ENCODE results near the gene COX14.
A peak's percentile ranks its signal among the peaks of the same experiment; 100 is the strongest.

The COX14 gene

DNA sequence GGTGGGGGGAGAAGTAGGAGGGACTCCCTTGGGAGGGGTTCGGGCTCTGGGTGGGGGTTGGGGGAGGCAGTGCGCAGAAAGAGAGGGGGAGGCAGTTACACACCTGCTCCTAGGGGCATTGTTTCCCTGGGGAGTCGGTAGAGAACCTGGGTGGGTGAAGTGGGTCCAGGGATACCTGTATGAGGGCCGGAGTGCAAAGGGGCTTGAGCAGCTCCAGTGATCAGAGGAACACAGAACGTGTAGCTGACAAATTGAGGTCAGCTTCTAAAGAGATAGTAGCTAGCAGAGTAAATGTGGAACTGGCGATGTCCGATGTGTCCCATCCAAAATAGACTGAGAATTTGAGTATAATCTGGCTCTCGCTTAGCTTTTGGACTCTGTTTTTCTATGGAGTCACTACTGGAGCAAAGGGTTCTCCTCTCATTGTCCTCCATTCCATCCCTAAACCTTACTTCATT is 26.4 kb upstream of the COX14 start:
- DNase-seq, result peak; percentile 32

DNA sequence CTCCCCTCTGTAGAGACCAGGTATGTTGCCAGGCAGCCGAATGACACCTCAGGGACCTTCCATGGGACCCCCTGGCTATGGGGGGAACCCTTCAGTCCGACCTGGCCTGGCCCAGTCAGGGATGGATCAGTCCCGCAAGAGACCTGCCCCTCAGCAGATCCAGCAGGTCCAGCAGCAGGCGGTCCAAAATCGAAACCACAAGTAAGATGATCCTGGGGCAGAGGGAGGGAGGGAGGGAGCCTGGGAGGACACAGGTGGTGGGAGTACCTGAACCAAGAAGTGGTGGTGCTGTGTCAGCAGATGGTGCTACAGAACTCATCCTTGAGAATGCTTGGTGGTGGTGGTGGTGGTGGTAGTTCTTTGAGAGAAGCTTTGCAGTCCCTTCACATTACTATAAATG is 25.9 kb upstream of the COX14 start:
- no peak for DNase-seq

DNA sequence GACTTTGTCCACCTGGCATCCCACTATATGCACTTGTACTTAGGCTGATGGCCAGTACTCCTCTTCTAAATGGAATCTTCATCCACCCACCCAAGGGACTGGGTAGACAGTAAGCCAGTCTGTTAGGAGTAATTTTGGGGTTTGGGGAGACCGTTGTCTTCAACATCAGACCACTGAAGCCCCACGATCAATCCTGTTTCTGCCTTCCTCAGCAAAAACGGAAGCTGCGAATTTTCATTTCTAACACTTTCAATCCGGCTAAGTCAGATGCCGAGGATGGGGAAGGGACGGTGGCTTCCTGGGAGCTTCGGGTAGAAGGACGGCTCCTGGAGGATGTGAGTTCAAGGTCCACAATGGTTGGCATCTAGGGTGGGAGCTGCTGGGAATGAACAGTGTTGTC is 24.9 kb upstream of the COX14 start:
- no peak for DNase-seq

DNA sequence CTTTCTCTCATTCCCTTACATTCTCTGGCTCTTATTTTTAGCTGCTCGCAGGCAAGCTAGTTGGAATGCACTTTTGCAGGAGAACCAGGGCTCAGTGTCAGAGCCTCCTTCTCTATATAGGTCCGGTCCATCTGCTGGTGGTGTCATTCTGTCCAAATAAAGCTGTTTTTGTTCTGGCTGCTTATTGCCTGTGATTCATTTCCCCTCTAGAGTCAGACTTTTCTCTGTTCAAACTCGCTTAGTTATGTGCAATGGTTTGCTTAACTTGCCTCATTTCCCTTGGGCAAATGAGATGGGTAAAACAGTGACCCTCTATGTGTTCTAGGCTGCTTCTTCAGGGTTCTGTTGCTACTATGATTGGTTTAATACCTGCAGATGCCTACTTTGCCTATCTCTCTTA is 24.0 kb upstream of the COX14 start:
- DNase-seq, result no peak

DNA sequence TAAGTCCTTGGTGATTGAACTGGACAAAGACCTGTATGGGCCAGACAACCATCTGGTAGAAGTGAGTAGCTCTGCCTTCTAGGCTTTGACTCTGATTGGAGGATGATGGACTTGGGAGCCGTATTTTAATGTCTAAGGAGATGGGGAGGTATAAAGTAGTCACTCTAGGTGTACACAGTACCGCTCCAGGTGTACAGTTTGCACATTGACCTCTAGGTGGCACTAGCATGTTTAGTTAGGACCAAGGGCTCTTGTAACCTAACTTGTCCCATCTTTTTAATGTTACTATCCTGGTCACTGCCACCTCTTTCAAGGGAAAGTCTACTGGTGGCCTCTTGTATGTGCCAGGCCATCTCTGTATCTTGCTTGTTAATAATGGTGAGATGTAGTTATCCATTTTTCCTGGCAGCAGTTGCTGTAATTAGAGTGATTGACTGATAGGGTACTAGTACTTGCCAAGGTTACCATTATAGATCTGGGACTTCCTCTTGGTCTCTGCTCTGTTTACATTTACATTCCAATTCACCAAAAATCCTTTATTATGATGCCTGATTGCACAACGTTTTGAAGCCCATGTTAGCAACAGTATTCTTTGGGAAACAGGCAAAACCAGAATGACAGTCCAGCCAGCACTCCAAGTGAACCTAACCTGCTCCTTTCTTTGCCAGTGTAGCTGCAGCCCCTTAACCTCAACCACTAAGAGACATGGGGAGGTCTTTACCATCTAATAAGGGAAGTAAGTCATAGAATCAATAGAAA is 23.3 kb upstream of the COX14 start:
- peak; percentile 55 for DNase-seq

DNA sequence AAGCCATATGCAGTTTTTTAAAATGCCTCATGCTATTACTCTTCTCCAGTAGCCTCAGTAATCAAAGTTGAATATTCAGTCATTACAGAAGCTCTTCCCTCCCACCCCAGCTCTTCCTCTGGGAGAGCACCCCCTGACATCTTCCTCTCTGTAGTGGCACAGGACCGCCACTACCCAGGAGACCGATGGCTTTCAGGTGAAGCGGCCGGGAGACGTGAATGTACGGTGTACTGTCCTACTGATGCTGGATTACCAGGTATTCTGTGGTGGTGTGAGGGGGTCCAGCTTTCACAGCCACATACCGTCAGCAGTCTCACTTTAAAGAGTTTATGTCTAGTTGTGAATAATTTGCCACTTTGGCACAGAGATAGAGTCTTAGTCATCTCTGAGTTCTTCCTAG is 22.3 kb upstream of the COX14 start:
- DNase-seq, result no peak

DNA sequence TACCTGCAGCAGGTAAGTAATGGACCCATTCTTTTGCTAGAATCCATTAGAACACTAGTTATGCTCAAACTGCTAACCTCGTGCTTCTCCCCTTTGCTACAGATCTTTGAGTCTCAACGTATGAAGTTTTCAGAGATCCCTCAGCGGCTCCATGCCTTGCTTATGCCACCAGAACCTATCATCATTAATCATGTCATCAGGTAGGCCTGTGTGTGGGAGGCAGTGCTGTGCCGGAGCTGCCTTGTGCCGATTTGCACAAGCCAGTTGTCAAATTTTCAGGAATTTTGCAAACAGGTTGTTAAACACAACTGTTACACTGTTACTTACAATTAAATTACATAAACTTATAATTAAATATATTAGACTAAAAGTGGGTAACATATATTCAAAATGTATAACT is 21.6 kb upstream of the COX14 start:
- DNase-seq, result no peak

DNA sequence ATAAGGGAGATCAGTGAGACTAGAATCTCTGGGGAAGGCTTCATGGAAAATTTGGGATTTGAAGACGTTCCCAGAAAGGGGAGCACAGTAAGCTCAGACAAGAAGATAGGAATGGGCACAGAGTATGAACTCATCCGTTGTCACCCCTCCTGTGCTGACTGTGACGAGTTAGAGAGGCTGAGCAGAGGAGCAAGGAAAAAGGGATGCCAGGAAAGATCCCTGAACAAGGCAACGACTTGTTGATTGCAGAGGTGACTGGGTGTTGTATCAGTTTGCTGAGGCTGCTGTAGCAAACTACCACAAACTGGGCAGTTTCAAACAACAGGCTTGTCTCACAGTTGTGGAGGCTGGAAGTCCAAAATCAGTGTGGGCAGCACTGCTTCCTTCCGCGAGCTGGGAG is 14.1 kb upstream of the COX14 start:
- DNase-seq, result no peak

DNA sequence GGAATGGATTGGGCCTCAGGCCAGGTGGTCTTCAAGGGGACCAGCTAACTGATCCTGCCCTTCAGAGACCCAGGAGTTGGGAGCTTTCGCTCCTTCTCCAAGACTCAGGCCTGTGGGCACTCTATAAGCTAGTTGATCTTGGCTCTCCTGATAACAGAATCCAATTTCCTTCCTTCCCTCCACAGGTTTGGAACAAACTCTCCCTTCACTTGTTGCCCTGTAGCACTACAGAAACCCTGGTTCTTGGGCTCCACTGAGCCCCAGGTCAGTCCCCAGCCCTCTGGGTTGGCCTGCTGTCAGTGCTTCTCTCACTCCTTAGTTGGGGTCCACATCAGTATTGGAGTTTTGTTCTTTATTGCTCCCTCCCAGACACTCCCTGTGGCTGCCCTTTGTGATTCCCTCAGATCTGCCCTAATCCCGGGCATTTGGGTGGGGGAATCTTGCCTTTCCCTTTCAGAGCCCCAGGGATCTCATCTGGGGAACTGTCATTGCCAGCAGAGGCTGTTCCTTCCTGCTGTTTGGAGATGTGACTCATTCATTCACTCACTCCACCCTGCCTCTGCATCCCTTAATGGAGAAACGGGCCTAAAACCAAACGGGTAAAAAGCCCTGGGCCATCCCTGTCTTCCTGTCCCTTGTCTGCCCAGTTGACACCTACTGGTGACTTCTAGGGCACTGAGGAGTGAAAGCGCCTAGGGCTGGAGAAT is 12.6 kb upstream of the COX14 start:
- DNase-seq, result no peak

DNA sequence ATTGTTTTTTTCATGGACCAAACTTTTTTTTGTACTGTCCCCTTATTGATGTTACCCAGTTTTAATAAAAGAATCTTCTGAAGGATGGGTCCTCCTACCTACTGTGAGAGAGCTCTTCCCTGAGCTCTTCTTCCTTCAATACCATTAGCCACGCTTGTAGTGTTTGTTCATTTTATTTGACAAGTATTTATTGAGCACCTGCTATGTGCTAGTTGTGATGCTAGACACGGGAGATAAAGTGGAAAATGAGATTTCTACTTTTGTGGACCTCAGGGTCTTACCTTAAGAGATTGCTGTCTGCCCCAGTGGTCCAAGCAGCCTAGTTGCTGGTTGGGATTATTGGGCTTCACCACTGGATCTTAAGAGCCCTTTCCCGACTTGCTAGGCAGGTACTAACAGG is 11.5 kb upstream of the COX14 start:
- no peak for DNase-seq

DNA sequence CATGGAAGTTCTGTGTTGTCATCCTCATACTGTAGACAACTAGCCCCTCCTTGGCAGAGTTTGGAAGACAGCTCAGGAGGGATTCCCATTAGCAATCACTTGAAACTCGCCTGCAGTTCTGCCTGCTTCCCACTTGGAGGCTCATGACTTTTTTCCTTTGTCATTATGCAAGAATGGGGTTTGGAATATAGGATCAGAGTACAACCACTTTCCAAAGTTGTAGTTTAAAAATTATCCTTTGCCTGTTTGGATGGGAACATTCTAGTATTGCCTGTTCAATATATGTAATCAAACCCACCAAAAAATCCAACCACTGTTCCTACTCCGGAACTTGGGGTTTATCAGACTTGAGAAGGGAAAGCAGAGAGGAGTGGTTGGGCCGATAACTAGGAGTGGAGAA is 10.4 kb upstream of the COX14 start:
- no peak for DNase-seq

DNA sequence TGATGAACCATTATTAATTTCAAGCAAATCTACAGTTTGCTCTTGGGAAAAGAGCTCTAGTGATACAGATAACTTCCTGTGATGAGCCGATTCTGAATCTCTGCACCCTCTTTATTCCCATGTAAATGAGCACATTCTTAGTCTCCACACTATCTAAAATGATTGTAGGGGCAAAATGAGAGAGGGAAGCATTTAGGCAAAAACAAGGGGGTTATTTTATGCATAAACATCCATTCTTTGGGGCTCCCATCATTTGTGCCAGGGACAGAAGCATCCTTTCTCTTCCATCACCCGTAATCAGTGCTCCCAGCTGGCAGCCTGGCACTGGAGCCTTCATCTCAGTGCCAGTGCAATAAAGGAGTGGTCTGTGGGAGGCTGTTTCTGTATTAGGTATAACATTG is 9.9 kb upstream of the COX14 start:
- DNase-seq, result no peak

DNA sequence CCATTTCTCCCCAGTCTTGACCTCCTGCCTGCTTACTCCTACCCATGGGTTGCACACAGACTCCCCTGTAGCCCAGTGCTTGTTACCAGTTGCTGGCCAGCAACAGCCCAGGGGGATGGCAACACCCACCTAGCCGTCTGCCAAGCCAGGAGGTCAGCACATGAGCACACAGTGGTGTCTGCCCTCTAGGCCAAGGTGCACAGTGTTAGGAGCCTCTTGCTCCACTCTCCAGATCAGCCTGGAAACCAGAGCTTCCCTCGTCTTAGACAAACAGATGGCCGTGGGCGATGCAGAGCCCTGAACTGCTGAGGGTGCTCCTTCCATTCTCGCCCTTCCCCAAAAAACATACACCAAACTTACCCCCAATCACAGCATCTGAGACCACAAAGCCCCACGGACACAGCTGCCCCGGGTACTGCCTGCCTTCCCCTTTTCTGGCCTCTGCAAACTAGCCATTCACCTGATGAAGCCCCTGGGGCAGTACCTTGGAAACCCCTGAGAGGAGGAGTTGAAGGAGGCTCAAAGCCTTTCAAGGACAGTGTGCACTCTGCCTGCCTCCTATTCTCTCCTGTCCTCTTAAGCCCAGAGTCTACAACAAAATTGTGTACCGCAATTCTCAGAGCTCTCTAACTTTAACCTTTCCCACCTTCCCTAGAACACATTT is 9.3 kb upstream of the COX14 start:
- no peak for DNase-seq

DNA sequence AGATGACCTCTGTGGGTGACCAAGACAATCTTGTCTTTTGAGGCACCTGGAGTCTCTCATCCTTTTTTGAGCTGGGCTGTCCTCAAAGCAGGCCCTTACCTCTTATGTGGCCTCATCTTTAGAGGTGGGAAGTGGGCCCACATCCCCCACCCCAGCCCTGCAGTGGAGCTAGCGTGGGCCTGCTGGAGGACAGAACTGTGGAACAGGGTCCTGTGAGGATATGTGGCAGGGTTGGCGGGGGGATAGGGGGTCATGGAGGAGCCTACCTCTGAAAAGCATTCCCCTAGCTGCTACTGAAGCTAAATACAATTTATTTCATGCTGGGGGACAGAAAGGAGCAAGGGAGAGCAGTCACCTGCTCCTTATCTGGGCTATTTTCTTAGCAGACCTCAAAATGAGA is 8.7 kb upstream of the COX14 start:
- DNase-seq, result no peak

DNA sequence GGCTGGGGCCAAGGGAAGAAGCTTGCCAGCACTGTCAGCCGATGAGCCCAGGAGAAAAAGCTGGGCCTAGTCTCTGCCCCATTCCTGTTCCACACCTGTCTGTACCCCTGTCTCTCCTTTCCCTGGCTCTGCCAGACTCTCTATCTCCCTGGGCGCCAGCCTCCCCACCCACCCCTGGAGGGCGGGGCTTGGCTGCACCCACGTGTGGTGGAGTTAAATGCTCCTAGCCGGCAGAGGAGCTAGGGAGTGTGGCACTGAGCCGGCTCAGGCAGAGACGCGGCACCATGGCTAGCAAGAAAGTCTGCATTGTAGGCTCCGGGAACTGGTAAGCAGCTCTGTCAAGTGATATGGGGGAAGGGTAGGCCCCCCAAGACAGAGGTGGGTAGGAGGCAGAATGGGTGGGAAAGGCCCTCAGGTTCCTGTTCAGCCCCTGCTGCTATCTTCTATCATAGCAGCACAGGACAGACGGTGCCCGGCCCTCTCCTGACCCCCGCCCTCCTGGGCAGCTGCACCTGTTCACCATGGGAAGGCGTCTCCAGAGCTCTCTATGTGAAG is 8.2 kb upstream of the COX14 start, which contains the start of gene GPD1:
GPD1 (plus strand) TSS at position 242 of the 555 bp plus-strand sequence; CDS start at position 285, 43 bp downstream.
- peak; percentile 41 for DNase-seq

DNA sequence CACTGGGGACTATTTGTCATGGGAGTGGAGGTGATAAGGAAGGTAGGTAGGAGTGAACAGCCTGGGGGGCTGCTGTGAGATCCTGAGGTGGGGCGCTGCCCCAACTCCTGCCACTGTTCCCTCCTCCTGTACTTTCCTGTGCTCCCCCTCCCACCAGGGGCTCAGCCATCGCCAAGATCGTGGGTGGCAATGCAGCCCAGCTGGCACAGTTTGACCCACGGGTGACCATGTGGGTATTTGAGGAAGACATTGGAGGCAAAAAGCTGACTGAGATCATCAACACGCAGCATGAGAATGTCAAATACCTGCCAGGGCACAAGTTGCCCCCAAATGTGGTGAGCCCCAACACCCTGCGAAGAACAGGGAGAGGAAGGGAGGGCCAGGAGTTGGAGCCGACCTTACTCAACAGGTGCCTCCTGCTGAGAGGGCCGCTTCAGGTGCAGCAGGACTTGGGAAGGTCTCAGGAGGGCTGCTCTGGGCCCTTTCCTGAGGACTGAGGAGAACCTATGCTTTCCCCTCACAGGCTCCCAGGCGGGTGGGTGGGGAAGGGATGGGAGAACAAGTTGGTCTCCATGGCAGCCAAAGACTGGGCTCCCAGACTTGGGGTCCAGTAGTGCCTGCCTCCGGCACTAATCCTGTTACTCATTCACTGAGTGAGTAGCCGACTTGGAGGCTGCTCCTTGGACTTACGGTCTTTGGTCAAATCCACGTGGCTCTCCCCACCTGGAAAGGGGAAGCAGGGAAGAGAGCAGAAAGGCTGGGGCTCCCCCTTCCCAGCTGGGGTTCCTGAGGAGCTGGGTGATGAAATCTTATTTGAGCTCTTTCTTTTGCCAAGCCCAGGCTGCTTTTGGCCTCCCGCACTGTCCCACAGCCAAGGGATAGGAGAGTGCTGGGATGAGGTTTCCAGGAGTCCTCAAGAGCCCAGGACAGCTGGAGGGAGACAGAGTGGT is 7.3 kb upstream of the COX14 start:
- DNase-seq, result no peak

DNA sequence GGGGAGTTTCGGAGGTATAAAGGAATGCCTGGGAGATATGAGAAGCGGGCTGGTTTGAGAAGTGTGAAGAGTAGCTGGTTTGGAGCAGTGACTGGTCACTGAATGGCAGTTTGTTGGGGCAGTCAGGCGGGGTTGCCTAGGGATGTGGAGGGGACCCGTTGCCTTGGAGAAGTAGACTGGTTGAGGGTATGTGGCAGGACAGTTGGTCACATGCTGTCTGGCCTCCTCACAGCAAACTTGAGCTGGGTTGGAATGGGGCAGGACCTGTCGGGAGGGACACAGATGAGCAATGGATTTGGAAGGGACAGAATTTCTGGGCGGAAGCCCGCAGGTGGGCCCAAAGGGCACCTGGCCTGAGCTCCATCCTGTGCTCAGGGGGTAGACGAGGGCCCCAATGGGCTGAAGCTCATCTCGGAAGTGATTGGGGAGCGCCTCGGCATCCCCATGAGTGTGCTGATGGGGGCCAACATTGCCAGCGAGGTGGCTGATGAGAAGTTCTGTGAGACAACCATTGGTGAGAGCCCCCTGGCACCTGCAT is 6.1 kb upstream of the COX14 start:
- no peak for DNase-seq

DNA sequence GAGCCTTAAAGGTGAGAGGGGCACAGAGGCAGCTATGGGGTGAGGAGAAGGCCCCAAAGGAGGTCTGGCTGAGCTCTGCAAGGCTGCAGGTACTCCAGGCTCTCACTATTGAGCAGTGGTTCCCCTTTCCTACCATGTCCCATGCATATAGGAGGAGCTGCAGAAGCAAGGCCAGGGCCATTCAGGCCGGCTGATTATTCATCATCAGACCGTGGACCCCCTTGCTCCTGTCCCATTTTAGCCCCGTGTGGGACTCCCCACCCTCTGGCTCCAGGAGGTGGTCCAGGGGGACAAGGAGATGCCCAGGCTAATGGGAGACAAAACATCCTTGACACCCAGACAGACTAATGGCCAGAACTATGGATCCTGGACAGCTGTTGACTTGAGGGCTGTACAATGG is 5.1 kb upstream of the COX14 start:
- no peak for DNase-seq

DNA sequence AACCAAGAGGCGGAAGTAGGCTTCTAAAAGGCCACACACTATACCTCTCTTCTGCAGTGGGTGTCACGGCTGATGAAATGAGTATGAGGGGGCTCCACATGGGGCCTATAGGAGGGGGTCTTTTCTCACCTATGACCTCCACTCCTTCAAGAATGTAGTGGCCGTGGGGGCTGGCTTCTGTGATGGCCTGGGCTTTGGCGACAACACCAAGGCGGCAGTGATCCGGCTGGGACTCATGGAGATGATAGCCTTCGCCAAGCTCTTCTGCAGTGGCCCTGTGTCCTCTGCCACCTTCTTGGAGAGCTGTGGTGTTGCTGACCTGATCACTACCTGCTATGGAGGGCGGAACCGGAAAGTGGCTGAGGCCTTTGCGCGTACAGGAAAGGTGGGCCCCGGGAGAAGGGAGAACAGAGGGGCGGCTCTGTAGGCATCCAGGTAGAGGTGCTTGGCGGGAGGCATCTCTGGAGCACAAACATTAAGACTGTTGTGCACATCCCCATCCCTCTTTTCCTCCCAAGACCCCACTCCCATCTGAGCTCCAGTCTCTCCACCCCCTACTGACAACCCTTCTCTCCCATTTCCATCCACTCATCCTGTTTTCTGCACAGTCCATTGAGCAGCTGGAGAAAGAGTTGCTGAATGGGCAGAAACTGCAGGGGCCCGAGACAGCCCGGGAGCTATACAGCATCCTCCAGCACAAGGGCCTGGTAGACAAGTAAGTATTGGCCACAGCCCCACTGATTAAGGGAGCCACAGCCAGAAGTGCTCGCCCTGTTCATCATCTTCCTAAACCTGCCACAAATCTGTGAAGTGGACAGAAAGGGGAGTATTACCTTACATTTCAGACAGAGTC is 4.4 kb upstream of the COX14 start:
- DNase-seq, result no peak

DNA sequence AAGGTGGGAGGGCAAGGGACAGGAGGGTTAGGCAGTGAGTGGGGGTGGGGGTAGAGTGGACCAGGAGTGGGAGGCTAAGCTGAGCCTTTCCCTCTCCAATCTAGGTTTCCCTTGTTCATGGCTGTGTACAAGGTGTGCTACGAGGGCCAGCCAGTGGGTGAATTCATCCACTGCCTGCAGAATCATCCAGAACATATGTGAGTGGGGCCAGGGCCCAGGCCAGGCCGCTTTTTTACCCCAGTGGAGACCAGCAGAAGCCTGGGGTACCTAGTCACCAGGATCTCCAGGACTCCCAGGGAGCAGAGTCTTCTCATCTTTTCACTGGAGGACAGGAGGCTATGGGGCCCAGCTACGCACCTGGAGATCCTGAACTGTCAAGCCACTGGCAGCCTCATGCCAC is 2.7 kb upstream of the COX14 start:
- no peak for DNase-seq

DNA sequence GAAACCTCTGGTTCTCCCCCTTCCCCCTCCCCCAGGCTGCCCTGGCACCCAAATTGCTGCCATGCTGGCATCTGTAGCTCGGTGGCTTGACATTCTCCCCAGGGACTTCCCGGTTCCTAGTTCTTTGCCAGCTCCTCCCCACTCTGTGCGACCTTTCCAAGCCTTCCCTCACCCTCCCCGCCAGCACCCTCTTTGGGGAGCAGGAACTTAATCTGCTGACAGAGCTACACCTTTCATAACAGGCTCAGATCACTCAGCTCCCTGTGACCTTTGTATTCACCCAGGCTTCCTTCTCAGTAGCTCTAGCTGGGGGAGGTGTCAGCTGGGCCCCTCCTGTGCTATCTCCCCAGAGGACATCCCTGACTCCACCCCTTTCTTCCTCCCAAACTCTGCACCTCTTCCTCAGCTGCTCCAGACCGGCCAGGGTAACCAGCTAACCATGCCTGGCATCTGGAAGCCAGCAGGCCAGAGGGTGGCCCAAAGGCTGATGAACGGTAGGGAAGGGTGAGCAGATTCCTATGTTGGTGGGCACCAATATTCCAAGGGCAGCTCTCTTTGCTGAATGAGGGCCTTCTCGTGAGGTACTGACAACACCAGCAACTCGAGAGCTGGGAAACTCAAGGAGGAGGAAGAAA is 1.8 kb upstream of the COX14 start:
- DNase-seq, result peak; percentile 28
